KG1 (cell line): ENCODE data around the gene CD151.

ENCODE experiments used
- DNase-seq: peaks from one replicate; lab custom pipeline; 2025; lab: John Stamatoyannopoulos, UW

Gene CD151

DNA sequence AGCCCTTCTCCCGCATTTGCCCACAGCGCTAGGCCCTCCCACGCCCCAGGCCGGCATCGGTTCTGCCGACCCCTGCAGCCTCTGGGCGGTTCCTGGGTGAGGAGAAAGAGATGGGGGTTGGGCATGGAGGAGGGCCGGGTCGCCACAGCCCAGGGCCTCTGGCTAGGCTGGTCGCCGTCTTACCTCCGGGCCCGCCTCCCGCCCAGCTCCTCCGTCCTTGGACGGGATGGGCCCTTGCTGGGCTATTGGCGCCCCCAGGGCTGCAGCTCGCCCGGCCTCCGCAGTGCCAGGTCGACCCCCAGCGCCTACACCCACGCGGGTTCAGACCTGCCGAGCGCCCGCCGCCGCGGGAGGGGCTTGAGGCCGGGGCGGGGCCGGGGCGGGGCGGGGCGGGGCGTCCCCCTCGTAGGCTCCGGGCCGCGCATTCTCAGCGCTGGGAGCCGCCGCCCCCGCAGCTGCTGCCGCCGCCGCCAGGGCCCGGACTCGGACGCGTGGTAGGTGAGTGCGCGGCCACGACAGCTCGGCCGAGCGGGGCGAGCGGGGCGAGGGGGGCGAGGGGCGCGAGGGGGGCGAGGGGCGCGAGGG lies at the start of gene CD151:
Gene CD151, plus strand, starts transcription at position 424 of the 585 bp plus-strand sequence. CDS start 3,118 bp downstream, outside the sequence.
- DNase-seq, result no peak

- DNase-seq, result no peak
Measured at GRCh38 chr11:783581-784015, 49.2 kb upstream of the CD151 start.

DNA sequence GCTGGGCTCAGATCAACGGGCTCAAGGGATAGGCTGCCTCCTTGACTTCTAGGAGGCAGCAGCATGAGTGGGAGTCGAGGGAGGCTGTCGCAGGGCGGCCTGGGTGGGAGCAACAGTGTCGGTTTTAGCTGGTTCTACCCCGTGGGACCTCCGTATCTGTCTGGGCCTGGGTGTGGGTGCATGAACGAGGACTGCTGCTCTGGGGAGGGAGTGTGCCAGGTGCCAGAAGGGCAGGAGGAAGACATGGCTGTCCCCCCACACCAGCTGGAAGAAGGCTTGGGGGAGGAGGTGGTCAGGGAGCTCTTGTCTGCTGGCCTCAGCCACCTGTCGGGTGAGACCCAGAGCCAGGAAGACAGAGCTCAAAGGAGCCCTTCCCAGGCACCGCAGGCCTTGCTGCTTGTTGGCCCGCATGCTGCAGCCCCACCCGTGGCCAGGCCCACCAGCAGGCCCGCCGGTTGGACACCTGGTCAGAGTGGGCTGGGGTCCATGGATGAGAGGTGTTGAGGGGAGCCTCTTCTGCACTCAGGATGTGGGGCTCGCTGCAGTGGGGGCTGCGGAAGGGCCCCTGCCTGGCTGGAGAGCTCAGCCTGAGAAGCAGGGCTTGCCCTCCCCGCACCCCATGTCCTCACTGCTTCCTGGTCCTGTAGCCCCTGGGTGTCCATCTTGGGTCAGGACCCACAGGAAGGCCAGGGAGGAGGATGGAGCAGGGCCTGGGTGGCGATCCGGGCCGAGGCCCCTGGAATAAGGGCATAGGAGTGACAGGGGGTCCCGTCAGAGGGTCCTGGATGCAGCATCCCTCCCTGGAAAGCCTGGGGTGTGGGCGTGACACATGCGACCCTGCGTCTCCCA lies 46.3 kb upstream of the CD151 start:
- no peak for DNase-seq

DNA sequence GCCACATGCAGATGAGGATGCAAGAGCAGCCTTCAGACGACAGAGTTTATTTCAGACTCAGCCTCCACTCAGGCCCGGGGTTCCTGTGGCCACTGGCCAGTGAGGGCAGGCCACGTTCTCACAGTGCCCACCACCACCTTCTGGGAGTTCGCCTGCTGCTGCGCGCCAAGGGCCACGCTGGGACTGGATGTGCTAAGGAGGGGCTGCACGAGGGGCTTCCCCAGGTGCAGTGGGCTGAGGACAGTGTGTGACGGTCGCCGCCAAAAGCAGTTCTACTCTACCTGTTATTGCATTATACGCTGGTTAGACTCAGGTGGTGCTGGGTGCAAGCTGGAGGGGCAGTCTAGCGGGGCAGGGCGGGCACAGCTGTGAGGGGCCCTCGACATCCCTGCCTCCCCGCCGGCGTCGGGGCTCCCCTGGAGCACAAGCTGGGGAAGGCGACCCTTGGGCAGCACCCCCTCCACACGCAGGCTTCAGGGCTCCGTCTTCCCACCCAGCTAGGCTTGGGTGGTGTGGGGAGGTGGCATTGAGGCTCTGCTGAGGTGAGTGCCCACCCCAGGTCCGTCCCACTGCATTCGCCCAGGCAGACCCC lies 45.6 kb upstream of the CD151 start:
- no peak for DNase-seq

GRCh38 chr11:788009-788640 lies 44.6 kb upstream of the CD151 start:
- no peak for DNase-seq

- no peak for DNase-seq
Measured at GRCh38 chr11:788953-789940, 43.5 kb upstream of the CD151 start.

GRCh38 chr11:789943-790342 lies 42.8 kb upstream of the CD151 start, which contains the start of gene CEND1:
Gene CEND1 (minus strand): TSS chr11:790090. CDS start chr11:788576, 1,514 bp downstream.
- no peak for DNase-seq

- DNase-seq, result no peak
Measured at GRCh38 chr11:790721-791564, 41.8 kb upstream of the CD151 start.

DNA sequence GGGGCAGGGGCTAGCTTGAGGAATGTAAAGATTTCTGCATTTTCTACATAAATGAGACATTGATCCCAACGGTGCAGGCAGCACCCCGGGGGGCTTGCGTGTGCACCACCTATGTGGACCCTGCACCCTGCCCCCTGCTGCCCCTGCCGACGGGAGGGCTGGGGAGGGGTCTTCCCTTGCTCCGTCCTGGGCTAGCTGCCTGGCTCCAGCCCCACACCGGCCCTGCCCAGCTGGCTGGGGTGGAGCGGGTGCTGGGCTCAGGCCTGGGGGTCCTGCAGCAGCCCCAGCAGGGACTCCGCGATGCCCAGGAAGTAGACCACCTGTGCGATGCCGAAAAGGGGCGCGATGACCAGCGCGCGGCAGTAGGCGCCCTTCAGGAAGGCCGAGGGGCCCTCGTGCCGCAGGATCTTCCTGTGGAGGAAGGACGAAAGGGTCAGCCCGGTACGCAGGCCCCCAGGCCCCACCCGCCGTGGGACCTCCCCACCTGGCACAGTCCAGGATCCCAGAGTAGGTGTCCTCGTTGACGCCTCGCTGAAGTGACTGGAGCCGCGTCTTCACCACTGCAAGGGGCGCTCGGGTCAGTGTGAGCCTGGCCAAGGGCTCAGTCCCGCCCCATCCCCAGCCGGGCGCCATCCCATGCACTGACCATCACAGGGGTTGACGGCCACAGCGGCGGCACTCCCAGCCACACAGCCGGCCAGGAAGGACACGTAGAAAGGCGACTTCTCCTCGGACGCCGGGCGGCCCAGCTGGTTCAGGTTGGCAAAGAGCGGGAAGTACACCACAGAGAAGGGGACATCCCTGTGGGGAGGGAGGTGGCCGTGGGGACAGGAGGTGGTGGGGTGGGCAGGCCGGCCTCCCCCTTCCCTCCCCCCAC lies 40.9 kb upstream of the CD151 start:
- no peak for DNase-seq

GRCh38 chr11:792535-792821 lies 40.3 kb upstream of the CD151 start:
- no peak for DNase-seq

DNA sequence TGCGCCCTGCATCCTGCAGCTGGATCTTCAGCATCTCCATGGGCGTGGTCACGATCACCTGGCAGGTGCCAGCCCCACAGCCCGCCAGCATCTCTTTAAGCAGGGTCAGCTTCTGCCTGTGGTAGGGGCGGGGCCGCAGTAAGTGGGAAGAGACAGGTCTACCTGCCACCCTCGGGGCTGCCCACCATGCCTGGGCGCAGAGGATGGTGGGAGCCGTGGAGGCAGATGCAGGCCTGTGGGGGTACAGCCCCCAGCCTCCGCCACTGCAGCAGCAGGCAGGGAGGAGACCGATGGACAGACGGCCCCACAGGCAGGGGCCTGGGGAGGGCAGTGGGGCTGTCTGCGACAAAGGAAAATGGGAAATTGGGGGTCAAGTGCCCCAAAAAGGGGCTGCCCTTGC lies 39.9 kb upstream of the CD151 start:
- no peak for DNase-seq

DNA sequence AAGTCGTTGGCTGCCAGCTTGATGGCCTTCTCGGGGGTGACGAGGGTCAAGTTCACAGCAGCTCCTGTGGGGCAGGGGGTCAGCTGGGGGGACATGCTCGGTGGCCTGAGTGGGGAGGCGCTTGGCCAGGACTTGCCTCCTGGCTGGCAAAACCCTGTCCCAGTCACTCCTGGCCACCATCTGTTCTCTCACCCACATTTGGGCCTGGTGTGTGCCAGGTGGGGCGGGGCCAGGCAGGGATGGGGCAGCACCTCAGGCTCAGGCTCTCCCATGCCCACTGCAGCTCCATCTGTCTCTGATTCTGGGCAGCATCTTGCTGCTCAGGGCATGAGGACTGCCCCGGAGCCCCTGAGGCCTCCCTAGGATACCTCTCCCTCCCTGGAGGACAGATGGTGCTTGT lies 39.2 kb upstream of the CD151 start:
- DNase-seq, result no peak

GRCh38 chr11:794013-794765 lies 38.6 kb upstream of the CD151 start:
- no peak for DNase-seq

DNA sequence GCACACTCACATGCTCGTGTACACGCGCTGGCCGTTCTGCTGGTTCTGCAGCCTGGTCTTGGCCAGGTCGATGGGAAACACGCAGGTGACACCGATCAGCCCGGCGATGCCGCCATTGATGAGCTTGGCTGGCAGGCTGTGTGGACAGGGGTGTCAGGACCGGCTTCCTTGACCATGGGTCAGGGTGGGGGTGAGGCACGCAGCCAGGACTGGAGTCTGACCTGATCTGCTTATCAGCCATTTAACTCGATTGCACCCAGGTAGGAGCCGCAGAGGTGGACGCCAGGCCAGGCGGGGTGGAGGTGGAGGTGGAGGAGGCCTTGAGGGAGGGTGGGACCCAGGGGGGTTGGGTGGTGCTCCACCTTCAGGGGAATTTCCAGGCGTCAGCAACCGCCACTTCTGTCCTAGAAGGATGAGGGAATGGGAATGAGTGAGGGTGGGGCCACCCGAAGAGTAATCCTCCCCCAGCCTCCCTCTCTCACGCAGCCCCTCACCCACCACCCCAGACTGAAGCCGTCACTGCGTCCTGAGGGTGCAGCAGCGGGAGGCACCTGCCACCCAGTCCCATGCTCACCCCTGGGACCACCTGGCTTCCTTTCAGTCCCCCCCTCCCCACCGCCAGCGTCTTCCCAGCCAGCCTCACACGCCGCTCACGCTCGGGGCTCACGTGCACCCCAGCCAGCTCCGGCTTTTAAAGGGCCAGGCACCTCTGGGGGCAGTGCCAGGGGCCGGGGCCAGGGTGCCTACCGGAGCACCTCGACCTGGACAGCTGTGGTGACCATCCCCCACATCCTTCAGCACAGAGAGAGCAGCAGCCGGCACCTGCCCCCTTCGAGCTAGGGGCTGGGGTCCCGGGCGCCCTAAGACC lies 37.8 kb upstream of the CD151 start:
- DNase-seq, result no peak

DNA sequence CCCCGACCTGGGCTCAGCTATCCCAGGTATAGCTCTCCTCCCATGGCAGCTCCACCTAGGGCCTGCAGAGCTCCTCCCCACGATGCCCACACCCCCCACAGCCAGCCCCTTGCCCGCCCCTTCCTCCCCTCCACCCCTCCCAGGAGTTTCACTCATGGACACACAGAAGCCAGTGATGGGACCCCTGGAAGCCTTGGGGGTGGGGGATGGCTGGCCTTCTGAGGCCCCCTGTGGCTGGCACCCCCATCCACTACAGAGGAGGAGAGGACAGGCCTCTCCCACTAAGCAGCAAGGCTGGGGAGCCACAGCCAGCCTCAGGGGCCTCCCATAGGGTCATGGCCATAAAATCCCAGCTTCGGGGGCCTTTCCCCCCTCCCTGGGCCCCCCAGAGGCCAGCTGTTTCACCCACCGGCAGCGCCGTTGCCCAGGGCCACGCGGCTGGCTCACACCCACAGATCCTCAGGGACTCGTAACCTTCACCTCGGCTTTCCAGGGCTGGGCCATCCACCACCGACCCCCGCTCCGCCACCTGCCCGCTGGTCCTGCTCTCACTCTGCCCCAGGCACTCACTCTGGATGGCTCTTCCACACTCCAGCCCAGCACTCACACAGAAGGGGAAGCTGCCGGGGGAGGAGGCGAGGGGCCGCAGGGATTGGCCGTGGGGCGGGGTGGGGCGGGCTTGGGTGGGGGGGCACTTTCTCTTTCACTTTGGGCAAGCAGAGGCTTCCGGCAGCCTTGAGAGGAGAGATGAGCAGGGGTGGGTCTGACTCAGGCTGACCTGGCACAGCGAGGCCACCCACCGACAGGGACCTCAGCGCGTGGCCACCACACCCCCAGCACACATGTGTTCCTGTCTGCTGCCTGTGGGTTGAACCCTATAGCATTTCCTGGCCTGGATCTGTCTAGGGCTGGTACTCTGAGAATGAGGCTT lies 36.9 kb upstream of the CD151 start:
- peak; percentile 21 for DNase-seq

DNA sequence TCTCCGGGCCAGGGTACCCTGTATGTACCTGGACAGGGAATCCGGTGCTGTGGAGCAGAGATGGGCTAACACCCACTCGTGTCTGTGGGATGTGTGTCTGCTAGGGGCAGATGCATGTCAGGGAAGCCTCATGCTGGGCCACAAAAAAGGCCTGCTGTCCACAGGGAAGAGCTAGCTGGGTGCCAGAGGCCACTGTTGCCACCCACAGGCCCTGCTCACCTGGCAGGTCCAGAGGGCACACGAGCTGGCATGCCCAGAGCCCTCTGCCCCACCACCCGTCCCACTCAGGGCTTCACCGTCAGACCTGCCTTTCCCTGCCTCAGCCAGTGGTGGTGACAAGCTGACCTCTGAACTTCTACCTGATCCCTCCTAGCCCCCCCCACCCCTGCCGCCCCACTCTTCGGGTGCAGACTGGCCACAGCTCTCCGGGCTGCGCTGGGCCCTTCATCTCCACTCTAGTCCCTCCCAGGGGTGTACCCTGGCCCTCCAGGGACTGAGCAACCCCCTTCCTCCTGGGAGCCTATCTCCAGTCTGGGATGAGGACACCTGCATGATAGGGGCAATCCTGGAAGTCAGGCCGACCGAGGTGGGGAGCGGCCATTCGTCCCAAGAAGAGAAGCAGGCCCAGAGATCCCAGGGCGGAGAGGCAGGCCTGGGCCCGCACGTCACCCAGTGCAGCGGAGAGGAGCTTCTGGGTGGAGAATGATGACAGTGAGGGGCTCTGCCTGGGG lies 36.0 kb upstream of the CD151 start:
- DNase-seq, result no peak
